K562 (cell line): ENCODE measurements around the gene TTLL12. TPM values are rescaled to one million over a fixed set of nuclear protein-coding genes. Genes with fewer than 3 reads are reported as not detected.

Experiments
- ETS2 ChIP-seq: IDR thresholded peaks from 2 replicates; pipeline ENCODE4 v1.6.1; 2016; ENCODE audit warnings: borderline replicate concordance, missing genetic modification characterization, mild to moderate bottlenecking, moderate library complexity, missing compliant biosample characterization; ENCODE audit not compliant: poor library complexity, severe bottlenecking
- FOS ChIP-seq: IDR thresholded peaks from 3 replicates; pipeline ENCODE4 v1.6.1; 2011; ENCODE audit not compliant: insufficient read length; ENCODE audit errors: extremely low read depth
- FOXM1 ChIP-seq, 2 experiments: fragments of 450-650 bp in 1 of 2; sonication (generic) in 1 of 2; formaldehyde crosslinking in 1 of 2; IDR thresholded peaks; 2 replicates each; pipeline versions ENCODE4 v1.6.1 to v1.9.0; 2017 to 2022; ENCODE audit warnings: low read depth in 2 of 2, mild to moderate bottlenecking in 2 of 2, missing genetic modification reagents in 1 of 2, moderate library complexity in 1 of 2
- NR1H2 ChIP-seq: sonication (generic); formaldehyde crosslinking; IDR thresholded peaks from 2 replicates; pipeline ENCODE4 v1.4.0; 2020; ENCODE audit warnings: mild to moderate bottlenecking, missing genetic modification reagents
- SAFB2 ChIP-seq: fragments of 200-400 bp; formaldehyde crosslinking; IDR thresholded peaks from 2 replicates; pipeline ENCODE4 v1.6.1; 2018; ENCODE audit warnings: borderline replicate concordance, low read length, low read depth, moderate library complexity; ENCODE audit not compliant: severe bottlenecking
- SMC3 ChIP-seq: conservative IDR thresholded peaks from 2 replicates; pipeline ENCODE4 v1.6.1; 2011; ENCODE audit warnings: low read depth, low read length, improper control_type of control experiment; ENCODE audit not compliant: insufficient read depth
- SOX6 ChIP-seq: fragments of 450-650 bp; IDR thresholded peaks from 2 replicates; pipeline ENCODE4 v1.6.1; 2014; ENCODE audit warnings: mild to moderate bottlenecking
- TEAD2 ChIP-seq: fragments of 450-650 bp; IDR thresholded peaks from 2 replicates; pipeline ENCODE4 v1.6.1; 2016; ENCODE audit warnings: missing genetic modification characterization, control low read depth, missing compliant biosample characterization
- ZFX ChIP-seq: sonication (generic); formaldehyde crosslinking; IDR thresholded peaks from 2 replicates; pipeline ENCODE4 v1.8.0; 2022; ENCODE audit warnings: mild to moderate bottlenecking, missing genetic modification reagents, moderate library complexity
- ZNF384 ChIP-seq: IDR thresholded peaks from 2 replicates; pipeline ENCODE4 v1.6.1; 2012; ENCODE audit warnings: low read depth, low read length, improper control_type of control experiment
- polyA plus RNA-seq, 8 experiments: library from polyadenylated mRNA; depleted of rRNA in 4 of 8; stranded (reverse) in 5 of 8; unstranded in 3 of 8; fragments of >200 nt; fragmentation: Nextera tagmentation in 2 of 8; fragmentation: Illumina TruSeq in 1 of 8; extraction: Ambion mirVana in 2 of 8; extraction: Trizol in 1 of 8; gene quantifications; 2 replicates each; pipeline versions ENCODE4 v1.2.1 to v1.2.3, GENCODE V29; 2011 to 2014; ENCODE audit warnings: inconsistent platforms in 1 of 8, missing spikeins in 1 of 8
- total RNA-seq, 7 experiments: library from RNA; depleted of rRNA in 6 of 7; stranded (reverse); fragments of >200 nt in 6 of 7; fragmentation: Illumina TruSeq in 2 of 7; extraction: Trizol in 2 of 7; gene quantifications; 2 replicates each; pipeline versions ENCODE4 v1.2.1 to v1.2.3, GENCODE V29; 2011 to 2021; ENCODE audit warnings: low replicate concordance in 1 of 7
- TF ChIP-seq, protein P1 (sequence below): fragments of 450-650 bp; IDR thresholded peaks from 2 replicates; pipeline ENCODE4 v1.6.1; 2016; ENCODE audit warnings: antibody characterized with exemption
- TF ChIP-seq, protein P2 (sequence below): fragments of 250-450 bp; sonication (Bioruptor Pico); IDR thresholded peaks from 2 replicates; pipeline ENCODE4 v1.9.0; 2021; ENCODE audit warnings: mild to moderate bottlenecking, inconsistent platforms
- TF ChIP-seq, protein P3 (sequence below): sonication (generic); formaldehyde crosslinking; IDR thresholded peaks from 2 replicates; pipeline ENCODE4 v1.8.0; 2022; ENCODE audit warnings: mild to moderate bottlenecking, missing genetic modification reagents
- TF ChIP-seq, protein P4 (sequence below): fragments of 150-350 bp; IDR thresholded peaks from 2 replicates; pipeline ENCODE4 v1.6.1; 2014; ENCODE audit warnings: low read depth, mild to moderate bottlenecking, low read length, borderline replicate concordance

TTLL12 gene
- total and polyA plus RNA-seq, 9 of the 15 experiments (the other 6 are each of a cell fraction or from before 2014, with no cell fraction given): 1.3 to 128 (median 43.0) TPM

DNA sequence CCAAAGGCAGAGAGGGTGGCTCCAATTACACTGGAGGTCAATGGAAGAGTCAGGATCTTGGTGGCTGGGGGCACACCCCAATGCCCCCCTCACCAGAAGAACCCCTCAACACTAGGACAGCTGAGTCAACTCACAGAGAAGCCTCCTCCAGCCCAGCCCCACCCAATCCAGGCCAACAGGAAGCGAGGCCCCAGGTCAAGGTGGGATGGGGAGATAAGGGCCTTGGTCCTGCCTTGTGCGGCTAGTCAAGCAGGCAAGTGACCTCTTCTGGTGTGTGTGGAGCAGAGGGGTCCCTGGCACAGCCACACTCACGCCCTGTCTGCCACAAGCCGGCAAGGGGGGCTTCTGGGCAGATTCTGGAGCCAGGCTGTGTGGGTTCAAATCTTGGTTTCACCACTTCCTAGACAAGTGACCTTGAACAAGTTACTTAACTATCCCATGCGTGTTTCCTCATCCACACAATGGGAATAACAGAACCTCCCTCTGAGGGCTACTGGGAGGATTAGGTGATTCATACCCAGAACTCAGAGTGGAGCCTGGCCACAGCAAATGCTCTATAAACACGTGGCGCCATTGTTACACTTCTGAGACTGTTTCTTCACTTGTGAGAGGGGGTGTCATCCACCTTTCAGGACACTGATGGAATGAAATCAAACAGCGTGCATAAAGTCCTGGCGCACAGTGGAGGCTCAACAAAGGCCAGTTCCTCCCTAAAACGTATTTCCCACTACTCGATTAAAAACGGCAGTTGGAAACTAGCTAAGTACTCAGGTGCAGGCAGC lies 3.2 kb downstream of the TTLL12 start (continued):
- TF ChIP-seq ETS2 (no peak), SOX6 (peak; percentile 76), SAFB2 (no peak), SMC3 (no peak), ZNF384 (no peak), FOS (no peak), TEAD2 (tag) (no peak), FOXM1 (IDR thresholded peaks at IDR 0.05; ENCODE audit: low read depth) (peak; percentile 54), FOXM1 (CRISPR knock-in tag; IDR thresholded peaks at IDR 0.05; ENCODE audit: low read depth) (no peak), ZFX (CRISPR knock-in tag) (no peak; the same call in 1 of the 2 replicates), NR1H2 (CRISPR knock-in tag) (no peak)
- TF ChIP-seq, protein P1, sequence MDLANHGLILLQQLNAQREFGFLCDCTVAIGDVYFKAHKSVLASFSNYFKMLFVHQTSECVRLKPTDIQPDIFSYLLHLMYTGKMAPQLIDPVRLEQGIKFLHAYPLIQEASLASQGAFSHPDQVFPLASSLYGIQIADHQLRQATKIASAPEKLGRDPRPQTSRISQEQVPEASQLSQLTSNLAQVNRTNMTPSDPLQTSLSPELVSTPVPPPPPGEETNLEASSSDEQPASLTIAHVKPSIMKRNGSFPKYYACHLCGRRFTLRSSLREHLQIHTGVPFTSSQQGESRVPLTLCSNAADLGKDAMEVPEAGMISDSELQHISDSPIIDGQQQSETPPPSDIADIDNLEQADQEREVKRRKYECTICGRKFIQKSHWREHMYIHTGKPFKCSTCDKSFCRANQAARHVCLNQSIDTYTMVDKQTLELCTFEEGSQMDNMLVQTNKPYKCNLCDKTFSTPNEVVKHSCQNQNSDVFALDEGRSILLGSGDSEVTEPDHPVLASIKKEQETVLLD: peak; percentile 50; the same call in 1 of the 2 replicates
- TF ChIP-seq, protein P2, sequence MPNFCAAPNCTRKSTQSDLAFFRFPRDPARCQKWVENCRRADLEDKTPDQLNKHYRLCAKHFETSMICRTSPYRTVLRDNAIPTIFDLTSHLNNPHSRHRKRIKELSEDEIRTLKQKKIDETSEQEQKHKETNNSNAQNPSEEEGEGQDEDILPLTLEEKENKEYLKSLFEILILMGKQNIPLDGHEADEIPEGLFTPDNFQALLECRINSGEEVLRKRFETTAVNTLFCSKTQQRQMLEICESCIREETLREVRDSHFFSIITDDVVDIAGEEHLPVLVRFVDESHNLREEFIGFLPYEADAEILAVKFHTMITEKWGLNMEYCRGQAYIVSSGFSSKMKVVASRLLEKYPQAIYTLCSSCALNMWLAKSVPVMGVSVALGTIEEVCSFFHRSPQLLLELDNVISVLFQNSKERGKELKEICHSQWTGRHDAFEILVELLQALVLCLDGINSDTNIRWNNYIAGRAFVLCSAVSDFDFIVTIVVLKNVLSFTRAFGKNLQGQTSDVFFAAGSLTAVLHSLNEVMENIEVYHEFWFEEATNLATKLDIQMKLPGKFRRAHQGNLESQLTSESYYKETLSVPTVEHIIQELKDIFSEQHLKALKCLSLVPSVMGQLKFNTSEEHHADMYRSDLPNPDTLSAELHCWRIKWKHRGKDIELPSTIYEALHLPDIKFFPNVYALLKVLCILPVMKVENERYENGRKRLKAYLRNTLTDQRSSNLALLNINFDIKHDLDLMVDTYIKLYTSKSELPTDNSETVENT: no peak
- TF ChIP-seq, protein P3, sequence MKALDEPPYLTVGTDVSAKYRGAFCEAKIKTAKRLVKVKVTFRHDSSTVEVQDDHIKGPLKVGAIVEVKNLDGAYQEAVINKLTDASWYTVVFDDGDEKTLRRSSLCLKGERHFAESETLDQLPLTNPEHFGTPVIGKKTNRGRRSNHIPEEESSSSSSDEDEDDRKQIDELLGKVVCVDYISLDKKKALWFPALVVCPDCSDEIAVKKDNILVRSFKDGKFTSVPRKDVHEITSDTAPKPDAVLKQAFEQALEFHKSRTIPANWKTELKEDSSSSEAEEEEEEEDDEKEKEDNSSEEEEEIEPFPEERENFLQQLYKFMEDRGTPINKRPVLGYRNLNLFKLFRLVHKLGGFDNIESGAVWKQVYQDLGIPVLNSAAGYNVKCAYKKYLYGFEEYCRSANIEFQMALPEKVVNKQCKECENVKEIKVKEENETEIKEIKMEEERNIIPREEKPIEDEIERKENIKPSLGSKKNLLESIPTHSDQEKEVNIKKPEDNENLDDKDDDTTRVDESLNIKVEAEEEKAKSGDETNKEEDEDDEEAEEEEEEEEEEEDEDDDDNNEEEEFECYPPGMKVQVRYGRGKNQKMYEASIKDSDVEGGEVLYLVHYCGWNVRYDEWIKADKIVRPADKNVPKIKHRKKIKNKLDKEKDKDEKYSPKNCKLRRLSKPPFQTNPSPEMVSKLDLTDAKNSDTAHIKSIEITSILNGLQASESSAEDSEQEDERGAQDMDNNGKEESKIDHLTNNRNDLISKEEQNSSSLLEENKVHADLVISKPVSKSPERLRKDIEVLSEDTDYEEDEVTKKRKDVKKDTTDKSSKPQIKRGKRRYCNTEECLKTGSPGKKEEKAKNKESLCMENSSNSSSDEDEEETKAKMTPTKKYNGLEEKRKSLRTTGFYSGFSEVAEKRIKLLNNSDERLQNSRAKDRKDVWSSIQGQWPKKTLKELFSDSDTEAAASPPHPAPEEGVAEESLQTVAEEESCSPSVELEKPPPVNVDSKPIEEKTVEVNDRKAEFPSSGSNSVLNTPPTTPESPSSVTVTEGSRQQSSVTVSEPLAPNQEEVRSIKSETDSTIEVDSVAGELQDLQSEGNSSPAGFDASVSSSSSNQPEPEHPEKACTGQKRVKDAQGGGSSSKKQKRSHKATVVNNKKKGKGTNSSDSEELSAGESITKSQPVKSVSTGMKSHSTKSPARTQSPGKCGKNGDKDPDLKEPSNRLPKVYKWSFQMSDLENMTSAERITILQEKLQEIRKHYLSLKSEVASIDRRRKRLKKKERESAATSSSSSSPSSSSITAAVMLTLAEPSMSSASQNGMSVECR (CRISPR knock-in tag): 0 out of 2 replicates have a peak, but pooled peaks have one; percentile 31
- TF ChIP-seq, protein P4, sequence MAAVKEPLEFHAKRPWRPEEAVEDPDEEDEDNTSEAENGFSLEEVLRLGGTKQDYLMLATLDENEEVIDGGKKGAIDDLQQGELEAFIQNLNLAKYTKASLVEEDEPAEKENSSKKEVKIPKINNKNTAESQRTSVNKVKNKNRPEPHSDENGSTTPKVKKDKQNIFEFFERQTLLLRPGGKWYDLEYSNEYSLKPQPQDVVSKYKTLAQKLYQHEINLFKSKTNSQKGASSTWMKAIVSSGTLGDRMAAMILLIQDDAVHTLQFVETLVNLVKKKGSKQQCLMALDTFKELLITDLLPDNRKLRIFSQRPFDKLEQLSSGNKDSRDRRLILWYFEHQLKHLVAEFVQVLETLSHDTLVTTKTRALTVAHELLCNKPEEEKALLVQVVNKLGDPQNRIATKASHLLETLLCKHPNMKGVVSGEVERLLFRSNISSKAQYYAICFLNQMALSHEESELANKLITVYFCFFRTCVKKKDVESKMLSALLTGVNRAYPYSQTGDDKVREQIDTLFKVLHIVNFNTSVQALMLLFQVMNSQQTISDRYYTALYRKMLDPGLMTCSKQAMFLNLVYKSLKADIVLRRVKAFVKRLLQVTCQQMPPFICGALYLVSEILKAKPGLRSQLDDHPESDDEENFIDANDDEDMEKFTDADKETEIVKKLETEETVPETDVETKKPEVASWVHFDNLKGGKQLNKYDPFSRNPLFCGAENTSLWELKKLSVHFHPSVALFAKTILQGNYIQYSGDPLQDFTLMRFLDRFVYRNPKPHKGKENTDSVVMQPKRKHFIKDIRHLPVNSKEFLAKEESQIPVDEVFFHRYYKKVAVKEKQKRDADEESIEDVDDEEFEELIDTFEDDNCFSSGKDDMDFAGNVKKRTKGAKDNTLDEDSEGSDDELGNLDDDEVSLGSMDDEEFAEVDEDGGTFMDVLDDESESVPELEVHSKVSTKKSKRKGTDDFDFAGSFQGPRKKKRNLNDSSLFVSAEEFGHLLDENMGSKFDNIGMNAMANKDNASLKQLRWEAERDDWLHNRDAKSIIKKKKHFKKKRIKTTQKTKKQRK: no peak
